ENCODE measurements around the gene DNAH12. TPM values are rescaled to one million over a fixed set of nuclear protein-coding genes. Genes with fewer than 3 reads are reported as not detected.
"Not testable (repeated sequence)": the region's sequence is repeated elsewhere in the genome, so short reads cannot be mapped to it uniquely, and the experiment has no call there.

DNAH12 gene
- total RNA-seq, 1 donor from 2014 or later, result 0.22 TPM

- DNase-seq (ENCODE audit: low spot score); intact Hi-C loops (cut with DNase I): not testable (repeated sequence)
Measured at GRCh38 chr3:57339071-57339642, 205.0 kb downstream of the DNAH12 start.

GRCh38 chr3:57338272-57339070 lies 205.7 kb downstream of the DNAH12 start:
- intact Hi-C loops (cut with DNase I); DNase-seq (ENCODE audit: low spot score): not testable (repeated sequence)

GRCh38 chr3:57335283-57335938 lies 208.7 kb downstream of the DNAH12 start:
- DNase-seq (ENCODE audit: low spot score), result no peak
- intact Hi-C loops (cut with DNase I), result no loop called here

- intact Hi-C loops (cut with DNase I), result no loop called here
- DNase-seq (ENCODE audit: low spot score), result no peak
Measured at GRCh38 chr3:57331078-57331610, 213.0 kb downstream of the DNAH12 start.

- DNase-seq (ENCODE audit: low spot score); intact Hi-C loops (cut with DNase I): not testable (repeated sequence)
Measured at GRCh38 chr3:57326498-57326897, 217.6 kb downstream of the DNAH12 start.

- intact Hi-C loops (cut with DNase I), result no loop called here
- DNase-seq (ENCODE audit: low spot score), result no peak
Measured at GRCh38 chr3:57314204-57314603, 229.9 kb downstream of the DNAH12 start.

GRCh38 chr3:57309769-57310360 lies 234.3 kb downstream of the DNAH12 start:
- intact Hi-C loops (cut with DNase I), result no loop called here
- DNase-seq (ENCODE audit: low spot score), result no peak

GRCh38 chr3:57303520-57303919 lies 240.6 kb downstream of the DNAH12 start:
- DNase-seq (ENCODE audit: low spot score); intact Hi-C loops (cut with DNase I): not testable (repeated sequence)

- intact Hi-C loops (cut with DNase I), result no loop called here
- no peak for DNase-seq (ENCODE audit: low spot score)
Measured at GRCh38 chr3:57298041-57298440, 246.1 kb downstream of the DNAH12 start.

GRCh38 chr3:57292897-57293526 lies 251.1 kb downstream of the DNAH12 start:
- no peak for DNase-seq (ENCODE audit: low spot score)
- intact Hi-C loops (cut with DNase I), result no loop called here

GRCh38 chr3:57292159-57292896 lies 251.8 kb downstream of the DNAH12 start, which contains the start of gene ASB14:
Gene ASB14, minus strand, starts transcription at chr3:57292685. Its CDS starts 652 bp downstream, at chr3:57292033.
- DNase-seq (ENCODE audit: low spot score), result no peak
- intact Hi-C loops (cut with DNase I), result no loop called here

- intact Hi-C loops (cut with DNase I), result no loop called here
- DNase-seq (ENCODE audit: low spot score), result no peak
Measured at GRCh38 chr3:57288403-57288802, 255.7 kb downstream of the DNAH12 start.

- intact Hi-C loops (cut with DNase I), result no loop called here
- DNase-seq (ENCODE audit: low spot score), result no peak
Measured at GRCh38 chr3:57287205-57287604, 256.9 kb downstream of the DNAH12 start.

GRCh38 chr3:57283334-57283733 lies 260.8 kb downstream of the DNAH12 start:
- intact Hi-C loops (cut with DNase I), result no loop called here
- DNase-seq (ENCODE audit: low spot score), result no peak

GRCh38 chr3:57281715-57282114 lies 262.4 kb downstream of the DNAH12 start:
- intact Hi-C loops (cut with DNase I), result no loop called here

GRCh38 chr3:57279685-57280084 lies 264.5 kb downstream of the DNAH12 start:
- no peak for DNase-seq (ENCODE audit: low spot score)
- intact Hi-C loops (cut with DNase I), result no loop called here

More at GRCh38 chr3:57281715-57282114, 262.4 kb downstream of the DNAH12 start:
- DNase-seq (ENCODE audit: low spot score), result no peak

GRCh38 chr3:57278237-57278636 lies 265.9 kb downstream of the DNAH12 start:
- no peak for DNase-seq (ENCODE audit: low spot score)
- intact Hi-C loops (cut with DNase I), result no loop called here

- DNase-seq (ENCODE audit: low spot score), result no peak
- intact Hi-C loops (cut with DNase I), result no loop called here
Measured at GRCh38 chr3:57275393-57275792, 268.8 kb downstream of the DNAH12 start.

GRCh38 chr3:57274845-57275244 lies 269.3 kb downstream of the DNAH12 start:
- intact Hi-C loops (cut with DNase I), result no loop called here
- DNase-seq (ENCODE audit: low spot score), result no peak

All from cardiac septum (tissue), 1 donor.